GM12878 (cell line): ENCODE data around the gene CAND1. TPM values are rescaled to one million over a fixed set of nuclear protein-coding genes. Genes with fewer than 3 reads are reported as not detected.

Experiments
- ATF7 ChIP-seq: fragments of 450-650 bp; IDR thresholded peaks from 2 replicates; pipeline ENCODE4 v1.6.1; 2016; ENCODE audit warnings: low read depth, mild to moderate bottlenecking
- BRCA1 ChIP-seq: IDR thresholded peaks from 2 replicates; pipeline ENCODE4 v1.6.1; 2011; ENCODE audit warnings: low read depth, low read length, improper control_type of control experiment
- CREM ChIP-seq: IDR thresholded peaks from 2 replicates; pipeline ENCODE4 v1.6.1; 2014; ENCODE audit warnings: antibody characterized with exemption, low read depth
- EGR1 ChIP-seq, 2 experiments: IDR thresholded peaks; 1 replicate in 1 of 2; 2 replicates in 1 of 2; pipeline ENCODE4 v1.6.1; 2011 to 2012; ENCODE audit warnings: low read depth in 2 of 2, low read length in 2 of 2, borderline replicate concordance in 1 of 2, mild to moderate bottlenecking in 1 of 2, moderate library complexity in 1 of 2
- FOXM1 ChIP-seq: IDR thresholded peaks from 2 replicates; pipeline ENCODE4 v1.6.1; 2012; ENCODE audit warnings: low read depth, mild to moderate bottlenecking, inconsistent platforms, low read length, moderate library complexity
- HDAC2 ChIP-seq: fragments of 200-600 bp; sonication (generic); IDR thresholded peaks from 2 replicates; pipeline ENCODE4 v1.6.1; 2017
- JUND ChIP-seq: IDR thresholded peaks from 2 replicates; pipeline ENCODE4 v1.6.1; 2012; ENCODE audit warnings: low read depth, mild to moderate bottlenecking, low read length, improper control_type of control experiment, moderate library complexity
- NFYA ChIP-seq: IDR thresholded peaks from 2 replicates; pipeline ENCODE4 v1.6.1; 2011; ENCODE audit warnings: low read depth, mild to moderate bottlenecking, low read length, improper control_type of control experiment, borderline replicate concordance
- NR2F1 ChIP-seq: fragments of 450-650 bp; conservative IDR thresholded peaks from 2 replicates; pipeline ENCODE4 v1.6.1; 2017; ENCODE audit warnings: mild to moderate bottlenecking
- PML ChIP-seq: IDR thresholded peaks from 2 replicates; pipeline ENCODE4 v1.6.1; 2012; ENCODE audit warnings: low read length, inconsistent platforms
- RELB ChIP-seq: fragments of 450-650 bp; IDR thresholded peaks from 2 replicates; pipeline ENCODE4 v1.6.1; 2017; ENCODE audit warnings: low read depth, mild to moderate bottlenecking, moderate library complexity
- RUNX3 ChIP-seq: IDR thresholded peaks from 2 replicates; pipeline ENCODE4 v1.6.1; 2012; ENCODE audit warnings: low read length, inconsistent platforms
- STAT3 ChIP-seq: IDR thresholded peaks from 2 replicates; pipeline ENCODE4 v1.6.1; 2011; ENCODE audit warnings: low read depth, low read length, improper control_type of control experiment
- ZBED1 ChIP-seq: IDR thresholded peaks from 2 replicates; pipeline ENCODE4 v1.6.1; 2016; ENCODE audit warnings: borderline replicate concordance
- ZBTB33 ChIP-seq: fragments of 450-650 bp; IDR thresholded peaks from 2 replicates; pipeline ENCODE4 v1.6.1; 2017; ENCODE audit warnings: mild to moderate bottlenecking
- ZBTB4 ChIP-seq: fragments of 450-650 bp; formaldehyde crosslinking; IDR thresholded peaks from 2 replicates; pipeline ENCODE4 v1.4.0; 2022; ENCODE audit warnings: mild to moderate bottlenecking, moderate library complexity
- ZNF384 ChIP-seq: IDR thresholded peaks from 2 replicates; pipeline ENCODE4 v1.6.1; 2012; ENCODE audit warnings: low read depth, mild to moderate bottlenecking, low read length, improper control_type of control experiment, borderline replicate concordance
- ZNF622 ChIP-seq: fragments of 450-650 bp; IDR thresholded peaks from 2 replicates; pipeline ENCODE4 v1.6.1; 2017; ENCODE audit warnings: mild to moderate bottlenecking, inconsistent platforms
- ZNF687 ChIP-seq: fragments of 450-650 bp; IDR thresholded peaks from 2 replicates; pipeline ENCODE4 v1.6.1; 2017; ENCODE audit warnings: mild to moderate bottlenecking, moderate library complexity
- polyA plus RNA-seq, 11 experiments: library from polyadenylated mRNA; depleted of rRNA in 4 of 11; unstranded in 6 of 11; stranded (reverse) in 5 of 11; fragments of >200 nt; fragmentation: Nextera tagmentation in 4 of 11; fragmentation: Illumina TruSeq in 1 of 11; extraction: Ambion mirVana in 4 of 11; extraction: Trizol in 1 of 11; gene quantifications; 1 replicate in 1 of 11; 2 replicates in 10 of 11; pipeline versions ENCODE4 v1.2.1 to v1.2.3, GENCODE V29; 2011 to 2016; ENCODE audit warnings: inconsistent platforms in 2 of 11, missing spikeins in 2 of 11, low read depth in 1 of 11
- total RNA-seq, 4 experiments: library from RNA; depleted of rRNA in 3 of 4; stranded (reverse); fragments of >200 nt in 3 of 4; fragmentation: Illumina TruSeq in 1 of 4; extraction: Trizol in 1 of 4; gene quantifications; 2 replicates each; pipeline versions ENCODE4 v1.2.1 to v1.2.3, GENCODE V29; 2013 to 2021

Gene CAND1
- total and polyA plus RNA-seq, 10 of the 15 experiments (the other 5 are each of a cell fraction or from before 2014, with no cell fraction given), result 34.5 to 213 (median 96.0) TPM

GRCh38 chr12:67268896-67269632 is at the start of gene CAND1 (continued):
- TF ChIP-seq FOXM1 (peak; percentile 60; the same call in 1 of the 2 replicates), EGR1 (IDR thresholded peaks at IDR 0.05; ENCODE audit: borderline replicate concordance in 1 of 2, low read depth in 2 of 2, low read length in 2 of 2) (peak; percentile 59 to 95), BRCA1 (peak; percentile 97), JUND (no peak), CREM (peak; percentile 77), RUNX3 (peak; percentile 97), HDAC2 (no peak), STAT3 (no peak), ZBTB33 (no peak), RELB (peak; percentile 67), ZNF622 (no peak), ZBED1 (peak; percentile 6; the same call in 1 of the 2 replicates), NFYA (no peak), ATF7 (peak; percentile 91), ZBTB4 (no peak), NR2F1 (peak; percentile 99), ZNF687 (peak; percentile 63; the same call in 1 of the 2 replicates), ZNF384 (peak; percentile 98), PML (0 out of 2 replicates have a peak, but pooled peaks have one; percentile 81)
